Natural killer cell (primary cell): ENCODE results near the gene FAM53B. TPM values are rescaled to one million over a fixed set of nuclear protein-coding genes. Genes with fewer than 3 reads are reported as not detected.

ENCODE experiments used
- ATAC-seq, 3 donors: fragments of 150-1000 bp in 2 of 3; fragments of 200-7000 bp in 1 of 3; cut with Tn5 transposase; 1 replicate in 1 of 3; 2 replicates in 2 of 3; pipeline ENCODE4 v1.10.0; 2021; ENCODE audit warnings: mild to moderate bottlenecking in 2 of 3, moderate library complexity in 2 of 3
- DNase-seq, 2 donors: peaks; one replicate each; pipeline versions ENCODE4 v3.0.0 to v3.0.0-alpha.2; 2013 to 2021; ENCODE audit warnings: mixed read lengths in 1 of 2
- H3K27ac ChIP-seq: one replicate; pipeline ENCODE4 v1.5.1; 2013; ENCODE audit warnings: mild to moderate bottlenecking, low read length
- H3K27me3 ChIP-seq: one replicate; pipeline ENCODE4 v1.6.1; 2013; ENCODE audit warnings: low read length; ENCODE audit not compliant: control insufficient read depth, insufficient read depth
- H3K36me3 ChIP-seq: one replicate; pipeline ENCODE4 v1.6.1; 2013; ENCODE audit warnings: low read length; ENCODE audit not compliant: control insufficient read depth, insufficient read depth
- H3K4me1 ChIP-seq: one replicate; pipeline ENCODE4 v1.6.1; 2013; ENCODE audit warnings: low read length; ENCODE audit not compliant: control insufficient read depth, insufficient read depth
- H3K4me3 ChIP-seq: one replicate; pipeline ENCODE4 v1.5.1; 2013; ENCODE audit warnings: low read length
- H3K9me3 ChIP-seq: one replicate; pipeline ENCODE4 v1.6.1; 2013; ENCODE audit warnings: low read length; ENCODE audit not compliant: control insufficient read depth, insufficient read depth
- H3K27ac Mint-ChIP-seq, 2 donors: one replicate each; pipeline ENCODE4 v1.8.0; 2022; ENCODE audit warnings: mild to moderate bottlenecking in 2 of 2, mixed read lengths in 2 of 2, moderate library complexity in 1 of 2
- H3K27me3 Mint-ChIP-seq, 2 donors: one replicate each; pipeline ENCODE4 v1.8.0; 2022; ENCODE audit warnings: low read depth in 2 of 2, mixed read lengths in 2 of 2
- H3K36me3 Mint-ChIP-seq: one replicate; pipeline ENCODE4 v1.8.0; 2022; ENCODE audit warnings: mixed read lengths
- H3K4me1 Mint-ChIP-seq, 2 donors: one replicate each; pipeline ENCODE4 v1.8.0; 2022; ENCODE audit warnings: mixed read lengths in 2 of 2
- H3K4me3 Mint-ChIP-seq: one replicate; pipeline ENCODE4 v1.8.0; 2022; ENCODE audit warnings: mild to moderate bottlenecking, moderate library complexity, mixed read lengths
- H3K9me3 Mint-ChIP-seq, 2 donors: one replicate each; pipeline ENCODE4 v1.8.0; 2022; ENCODE audit warnings: mixed read lengths in 2 of 2
- CTCF ChIP-seq: fragments of 200-600 bp; IDR thresholded peaks from one replicate; pipeline ENCODE4 v1.8.0; 2022; ENCODE audit warnings: antibody characterized with exemption
- WGBS: methylation state at CpG from one replicate; pipeline ENCODE4 v1.1.7; 2013; ENCODE audit warnings: missing lambda C conversion rate; ENCODE audit not compliant: insufficient coverage; 5-methylcytosine and 5-hydroxymethylcytosine counted together
- intact Hi-C: fragments of 100-400 bp; cut with micrococcal nuclease; formaldehyde crosslinking; loops from one replicate; pipeline ENCODE4 v1.14.2; 2022
- total RNA-seq, 4 donors: library from RNA; stranded (reverse); fragments of 120-200 nt in 1 of 4; gene quantifications; one replicate each; pipeline versions ENCODE4 v1.2.3 to v1.2.4, GENCODE V29; 2013 to 2022

FAM53B gene
- total RNA-seq, 3 donors from 2014 or later (not counting 1 experiment from before 2014, with no cell fraction given): 77.4 to 172 (median 121) TPM

- H3K4me1 ChIP-seq: peaks cover 98% of the 10 kb centered on the region
- no peak for TF ChIP-seq CTCF
- Mint-ChIP-seq H3K9me3 (no peaks in the 10 kb centered on the region), H3K27ac (peak overlapping the region; percentile 77 to 96), H3K36me3 (no peaks in the 10 kb centered on the region), H3K27me3 (no peaks in the 10 kb centered on the region), H3K4me1 (peaks cover 59 to 92% of the 10 kb centered on the region in 2 donors), H3K4me3 (peak overlapping the region; percentile 31)
- no peak overlapping the region for H3K4me3 ChIP-seq
- WGBS: 69% methylated on average over 13 of the region's 13 CpGs
- intact Hi-C loops: no loop called here
- H3K9me3 ChIP-seq: no peaks in the 10 kb centered on the region
- peak in 2 of 3 donors; percentile 25 to 50 for ATAC-seq
- peaks cover 25% of the 10 kb centered on the region for H3K36me3 ChIP-seq
- peak overlapping the region; percentile 77 for H3K27ac ChIP-seq
- no peaks in the 10 kb centered on the region for H3K27me3 ChIP-seq
- DNase-seq: peak in 1 of 2 donors; percentile 58
Observed at GRCh38 chr10:124670849-124671248, 73.3 kb downstream of the FAM53B start.

- no peak for TF ChIP-seq CTCF
Observed at GRCh38 chr10:124669824-124670654, 74.1 kb downstream of the FAM53B start.

GRCh38 chr10:124669141-124669823 is 74.9 kb downstream of the FAM53B start:
- Mint-ChIP-seq H3K27ac (peak overlapping the region in 1 of 2 donors; percentile 96), H3K27me3 (no peaks in the 10 kb centered on the region), H3K36me3 (no peaks in the 10 kb centered on the region), H3K4me1 (peaks cover 55 to 89% of the 10 kb centered on the region in 2 donors), H3K4me3 (no peak overlapping the region), H3K9me3 (no peaks in the 10 kb centered on the region)
- peaks cover 96% of the 10 kb centered on the region for H3K4me1 ChIP-seq
- intact Hi-C loops: no loop called here
- WGBS: 89% methylated on average over 20 of the region's 20 CpGs
- H3K27ac ChIP-seq: peak overlapping the region; percentile 16
- peaks cover 29% of the 10 kb centered on the region for H3K36me3 ChIP-seq
- ATAC-seq: no peak
- H3K9me3 ChIP-seq: no peaks in the 10 kb centered on the region
- no peak for TF ChIP-seq CTCF
- H3K27me3 ChIP-seq: no peaks in the 10 kb centered on the region
- no peak overlapping the region for H3K4me3 ChIP-seq
- DNase-seq: no peak

More at GRCh38 chr10:124669824-124670654, 74.1 kb downstream of the FAM53B start:
- Histone ChIP-seq H3K27ac (peak overlapping the region; percentile 77), H3K4me3 (no peak overlapping the region), H3K9me3 (no peaks in the 10 kb centered on the region), H3K36me3 (peaks cover 27% of the 10 kb centered on the region), H3K4me1 (peaks cover 98% of the 10 kb centered on the region), H3K27me3 (no peaks in the 10 kb centered on the region)
- DNase-seq (no peak), ATAC-seq (peak in 1 of 3 donors; percentile 46)
- H3K9me3 Mint-ChIP-seq: no peaks in the 10 kb centered on the region
- intact Hi-C loops: no loop called here
- WGBS: 82% methylated on average over 23 of the region's 23 CpGs
- H3K4me1 Mint-ChIP-seq: peaks cover 59 to 92% of the 10 kb centered on the region in 2 donors
- peak overlapping the region; percentile 77 to 96 for H3K27ac Mint-ChIP-seq
- no peak overlapping the region for H3K4me3 Mint-ChIP-seq
- H3K27me3 Mint-ChIP-seq: no peaks in the 10 kb centered on the region
- no peaks in the 10 kb centered on the region for H3K36me3 Mint-ChIP-seq
